HCT116 (cell line): ENCODE measurements around the gene ITPR2. TPM values are rescaled to one million over a fixed set of nuclear protein-coding genes. Genes with fewer than 3 reads are reported as not detected.

ENCODE experiments used
- ATAC-seq: fragments of 200-7000 bp; cut with Tn5 transposase; 2 replicates; pipeline ENCODE4 v1.9.1; 2020; ENCODE audit warnings: mild to moderate bottlenecking, moderate library complexity
- BruUV-seq: library from RNA; stranded (reverse); fragments of 400-500 nt; replicated peaks from 2 replicates; lab custom pipeline; 2021; lab: Mats Ljungman, UMichigan
- CTCF ChIA-PET: fragments of 300-600 bp; sonication (Branson Sonifier 250); formaldehyde crosslinking; loops from one replicate; lab custom pipeline; 2021; ENCODE audit warnings: antibody characterized with exemption; lab: Charles Lee
- POLR2A ChIA-PET: fragments of 300-600, 350-600 bp; sonication (Branson Sonifier 250); formaldehyde crosslinking; loops from one replicate; lab custom pipeline; 2021; ENCODE audit warnings: antibody characterized with exemption; lab: Charles Lee
- RAD21 ChIA-PET, 2 experiments: fragments of 300-600 bp; sonication (Branson Sonifier 250); formaldehyde crosslinking; loops; one replicate each; lab custom pipeline; 2023; ENCODE audit warnings: low total read pairs in 2 of 2; ENCODE audit not compliant: uncharacterized antibody in 2 of 2, unreplicated experiment in 2 of 2, low non-redundant PET in 1 of 2; lab: Charles Lee
- DNase-seq: peaks from one replicate; pipeline ENCODE4 v3.0.0-alpha.2; 2010; ENCODE audit warnings: low read depth, low spot score
- H2AFZ ChIP-seq: fragments of 200-600 bp; shearing (Covaris generic), sonication (generic); 2 replicates; pipeline ENCODE4 v1.6.1; 2017; ENCODE audit warnings: low read depth, mixed run types, mixed read lengths, antibody characterized with exemption, low read length; ENCODE audit not compliant: poor library complexity, severe bottlenecking
- H3K27ac ChIP-seq: 2 replicates; pipeline ENCODE4 v1.5.1; 2012; ENCODE audit warnings: low read depth, low read length
- H3K27me3 ChIP-seq: fragments of 200-600 bp; sonication (generic); 2 replicates; pipeline ENCODE4 v1.6.1; 2016; ENCODE audit warnings: mixed run types, low read length, mixed read lengths; ENCODE audit not compliant: insufficient read depth
- H3K36me3 ChIP-seq, 2 experiments: fragments of 200-500 bp in 1 of 2; fragments of 200-600 bp in 1 of 2; sonication (Bioruptor generic) in 1 of 2; sonication (generic) in 1 of 2; 2 replicates each; pipeline versions ENCODE4 v1.5.1 to v1.6.1; 2014 to 2016; ENCODE audit warnings: low read length in 2 of 2, inconsistent platforms in 1 of 2, mixed read lengths in 1 of 2, mixed run types in 1 of 2; ENCODE audit not compliant: insufficient read depth in 2 of 2, control insufficient read depth in 1 of 2
- H3K4me1 ChIP-seq, 2 experiments: fragments of 200-600 bp in 1 of 2; sonication (generic) in 1 of 2; 2 replicates each; pipeline versions ENCODE4 v1.5.1 to v1.6.1; 2012 to 2017; ENCODE audit warnings: low read length in 2 of 2, inconsistent platforms in 1 of 2, mild to moderate bottlenecking in 1 of 2, mixed read lengths in 1 of 2, mixed run types in 1 of 2, moderate library complexity in 1 of 2; ENCODE audit not compliant: insufficient read depth in 2 of 2, control insufficient read depth in 1 of 2
- H3K4me2 ChIP-seq: fragments of 200-600 bp; sonication (generic); 2 replicates; pipeline ENCODE4 v1.6.1; 2017; ENCODE audit warnings: mixed run types, low read length, mixed read lengths
- H3K4me3 ChIP-seq, 2 experiments: fragments of 200-600 bp in 1 of 2; sonication (generic) in 1 of 2; replicated peaks in 1 of 2; 2 replicates each; pipeline ENCODE4 v1.5.1; 2011 to 2016; ENCODE audit warnings: low read length in 2 of 2, control low read depth in 1 of 2, low read depth in 1 of 2, mild to moderate bottlenecking in 1 of 2, mixed read lengths in 1 of 2, mixed run types in 1 of 2
- H3K79me2 ChIP-seq: fragments of 200-600 bp; sonication (generic); 2 replicates; pipeline ENCODE4 v1.6.1; 2017; ENCODE audit warnings: mild to moderate bottlenecking, mixed run types, low read length, moderate library complexity, mixed read lengths; ENCODE audit not compliant: insufficient read depth
- H3K9ac ChIP-seq: fragments of 200-600 bp; sonication (generic); 2 replicates; pipeline ENCODE4 v1.6.1; 2016; ENCODE audit warnings: low read length, mixed read lengths
- H3K9me2 ChIP-seq: fragments of 200-600 bp; sonication (generic), shearing (Covaris generic); 2 replicates; pipeline ENCODE4 v1.6.1; 2017; ENCODE audit warnings: mixed run types, mild to moderate bottlenecking, moderate library complexity; ENCODE audit not compliant: insufficient read depth
- H3K9me3 ChIP-seq, 2 experiments: fragments of 200-500 bp in 1 of 2; fragments of 200-600 bp in 1 of 2; sonication (Bioruptor generic) in 1 of 2; sonication (generic) in 1 of 2; 2 replicates each; pipeline ENCODE4 v1.6.1; 2014 to 2017; ENCODE audit warnings: low read length in 2 of 2, mixed read lengths in 2 of 2, inconsistent platforms in 1 of 2, low read depth in 1 of 2, mild to moderate bottlenecking in 1 of 2, mixed run types in 1 of 2, moderate library complexity in 1 of 2; ENCODE audit not compliant: control insufficient read depth in 1 of 2, insufficient read depth in 1 of 2
- H4K20me1 ChIP-seq: fragments of 200-600 bp; sonication (generic), shearing (Covaris generic); 2 replicates; pipeline ENCODE4 v1.6.1; 2017; ENCODE audit warnings: mixed run types, mild to moderate bottlenecking, moderate library complexity; ENCODE audit not compliant: insufficient read depth
- CBX3 ChIP-seq: IDR thresholded peaks from 2 replicates; pipeline ENCODE4 v1.6.1; 2012; ENCODE audit warnings: low read depth
- CEBPB ChIP-seq: IDR thresholded peaks from 2 replicates; pipeline ENCODE4 v1.6.1; 2012; ENCODE audit warnings: low read depth
- JUND ChIP-seq: IDR thresholded peaks from 2 replicates; pipeline ENCODE4 v1.6.1; 2012
- POLR2A ChIP-seq: IDR thresholded peaks from 2 replicates; pipeline ENCODE4 v1.7.0; 2011; ENCODE audit warnings: borderline replicate concordance; ENCODE audit not compliant: insufficient read depth, insufficient read length; ENCODE audit errors: extremely low read depth
- POLR2AphosphoS5 ChIP-seq: IDR thresholded peaks from 2 replicates; pipeline ENCODE4 v1.6.1; 2011; ENCODE audit warnings: mild to moderate bottlenecking, low read depth, low read length, moderate library complexity
- SRF ChIP-seq: IDR thresholded peaks from 2 replicates; pipeline ENCODE4 v1.6.1; 2012; ENCODE audit warnings: low read depth
- YY1 ChIP-seq: IDR thresholded peaks from 2 replicates; pipeline ENCODE4 v1.6.1; 2011; ENCODE audit warnings: low read length, low read depth, moderate library complexity, mild to moderate bottlenecking; ENCODE audit not compliant: insufficient replicate concordance; ENCODE audit errors: extremely low read depth
- ZFX ChIP-seq: fragments of 450-650 bp; IDR thresholded peaks from 2 replicates; pipeline ENCODE4 v1.6.1; 2017
- ZNF274 ChIP-seq: fragments of 200-500 bp; sonication (Bioruptor generic); IDR thresholded peaks from 2 replicates; pipeline ENCODE4 v1.6.1; 2014; ENCODE audit warnings: mild to moderate bottlenecking, low read depth, low read length, inconsistent platforms
- intact Hi-C: fragments of 100-400 bp; cut with micrococcal nuclease; formaldehyde crosslinking; loops from 2 replicates; pipeline ENCODE4 v1.10.0; 2022
- total RNA-seq: library from RNA; stranded (reverse); gene quantifications from one replicate; pipeline ENCODE4 v1.2.1, GENCODE V29; 2021; ENCODE audit not compliant: unreplicated experiment
- TF ChIP-seq, protein P1 (sequence below), 3 experiments: fragments of 200-600 bp in 1 of 3; sonication (generic) in 1 of 3; IDR thresholded peaks in 2 of 3; conservative IDR thresholded peaks in 1 of 3; 2 replicates each; pipeline ENCODE4 v1.5.1; 2012 to 2017; ENCODE audit warnings: low read depth in 2 of 3, low read length in 2 of 3, antibody characterized with exemption in 1 of 3, borderline replicate concordance in 1 of 3, control low read depth in 1 of 3, mild to moderate bottlenecking in 1 of 3, mixed read lengths in 1 of 3, mixed run types in 1 of 3, moderate library complexity in 1 of 3; ENCODE audit not compliant: insufficient read depth in 1 of 3
- TF ChIP-seq, protein P2 (sequence below): IDR thresholded peaks from 2 replicates; pipeline ENCODE4 v1.6.1; 2012; ENCODE audit warnings: low read depth
- TF ChIP-seq, protein P3 (sequence below): IDR thresholded peaks from 2 replicates; pipeline ENCODE4 v1.6.1; 2011; ENCODE audit warnings: mild to moderate bottlenecking, low read length, moderate library complexity; ENCODE audit not compliant: insufficient replicate concordance; ENCODE audit errors: extremely low read depth

The ITPR2 gene
- total RNA-seq, 1 experiment from 2014 or later = 6.5 TPM

DNA sequence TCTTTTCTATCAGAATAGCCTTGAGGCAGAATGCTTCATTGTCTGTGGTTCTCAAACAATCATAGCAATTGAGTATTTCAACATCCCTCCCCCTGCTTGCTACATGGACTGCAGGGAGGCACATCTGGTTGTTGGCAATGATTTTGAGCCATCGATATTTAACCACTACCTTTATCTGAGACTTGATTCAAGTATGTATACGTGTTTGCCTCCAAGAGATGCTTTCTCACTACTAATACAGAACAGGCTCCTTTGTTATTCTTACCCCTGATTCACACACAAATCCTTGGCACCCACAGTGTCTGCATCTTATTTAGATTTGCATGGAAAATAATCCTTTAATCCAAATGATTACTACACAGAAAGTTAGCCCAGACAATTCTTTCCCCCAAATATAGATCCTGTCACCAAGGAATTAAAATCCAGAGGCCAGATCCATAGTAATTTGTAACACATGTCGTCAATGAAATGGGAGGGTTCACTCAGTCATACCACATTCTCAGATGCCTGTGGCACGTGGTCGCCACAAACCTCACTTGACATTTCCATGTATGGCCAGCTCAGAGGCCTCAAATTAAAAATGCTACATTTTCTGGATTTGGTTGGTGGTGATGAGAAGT, 199.3 kb downstream of the ITPR2 start:
- no peak overlapping the region for H3K4me2 ChIP-seq
- DNase-seq = no peak
- TF ChIP-seq CBX3 = no peak
- TF ChIP-seq, protein P1, sequence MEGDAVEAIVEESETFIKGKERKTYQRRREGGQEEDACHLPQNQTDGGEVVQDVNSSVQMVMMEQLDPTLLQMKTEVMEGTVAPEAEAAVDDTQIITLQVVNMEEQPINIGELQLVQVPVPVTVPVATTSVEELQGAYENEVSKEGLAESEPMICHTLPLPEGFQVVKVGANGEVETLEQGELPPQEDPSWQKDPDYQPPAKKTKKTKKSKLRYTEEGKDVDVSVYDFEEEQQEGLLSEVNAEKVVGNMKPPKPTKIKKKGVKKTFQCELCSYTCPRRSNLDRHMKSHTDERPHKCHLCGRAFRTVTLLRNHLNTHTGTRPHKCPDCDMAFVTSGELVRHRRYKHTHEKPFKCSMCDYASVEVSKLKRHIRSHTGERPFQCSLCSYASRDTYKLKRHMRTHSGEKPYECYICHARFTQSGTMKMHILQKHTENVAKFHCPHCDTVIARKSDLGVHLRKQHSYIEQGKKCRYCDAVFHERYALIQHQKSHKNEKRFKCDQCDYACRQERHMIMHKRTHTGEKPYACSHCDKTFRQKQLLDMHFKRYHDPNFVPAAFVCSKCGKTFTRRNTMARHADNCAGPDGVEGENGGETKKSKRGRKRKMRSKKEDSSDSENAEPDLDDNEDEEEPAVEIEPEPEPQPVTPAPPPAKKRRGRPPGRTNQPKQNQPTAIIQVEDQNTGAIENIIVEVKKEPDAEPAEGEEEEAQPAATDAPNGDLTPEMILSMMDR (IDR thresholded peaks at IDR 0.05 in 2 of 3, conservative IDR thresholded peaks at IDR 0.05 in 1 of 3; ENCODE audit: borderline replicate concordance in 1 of 3, insufficient read depth in 1 of 3, low read depth in 2 of 3, low read length in 2 of 3) = no peak
- TF ChIP-seq, protein P2, sequence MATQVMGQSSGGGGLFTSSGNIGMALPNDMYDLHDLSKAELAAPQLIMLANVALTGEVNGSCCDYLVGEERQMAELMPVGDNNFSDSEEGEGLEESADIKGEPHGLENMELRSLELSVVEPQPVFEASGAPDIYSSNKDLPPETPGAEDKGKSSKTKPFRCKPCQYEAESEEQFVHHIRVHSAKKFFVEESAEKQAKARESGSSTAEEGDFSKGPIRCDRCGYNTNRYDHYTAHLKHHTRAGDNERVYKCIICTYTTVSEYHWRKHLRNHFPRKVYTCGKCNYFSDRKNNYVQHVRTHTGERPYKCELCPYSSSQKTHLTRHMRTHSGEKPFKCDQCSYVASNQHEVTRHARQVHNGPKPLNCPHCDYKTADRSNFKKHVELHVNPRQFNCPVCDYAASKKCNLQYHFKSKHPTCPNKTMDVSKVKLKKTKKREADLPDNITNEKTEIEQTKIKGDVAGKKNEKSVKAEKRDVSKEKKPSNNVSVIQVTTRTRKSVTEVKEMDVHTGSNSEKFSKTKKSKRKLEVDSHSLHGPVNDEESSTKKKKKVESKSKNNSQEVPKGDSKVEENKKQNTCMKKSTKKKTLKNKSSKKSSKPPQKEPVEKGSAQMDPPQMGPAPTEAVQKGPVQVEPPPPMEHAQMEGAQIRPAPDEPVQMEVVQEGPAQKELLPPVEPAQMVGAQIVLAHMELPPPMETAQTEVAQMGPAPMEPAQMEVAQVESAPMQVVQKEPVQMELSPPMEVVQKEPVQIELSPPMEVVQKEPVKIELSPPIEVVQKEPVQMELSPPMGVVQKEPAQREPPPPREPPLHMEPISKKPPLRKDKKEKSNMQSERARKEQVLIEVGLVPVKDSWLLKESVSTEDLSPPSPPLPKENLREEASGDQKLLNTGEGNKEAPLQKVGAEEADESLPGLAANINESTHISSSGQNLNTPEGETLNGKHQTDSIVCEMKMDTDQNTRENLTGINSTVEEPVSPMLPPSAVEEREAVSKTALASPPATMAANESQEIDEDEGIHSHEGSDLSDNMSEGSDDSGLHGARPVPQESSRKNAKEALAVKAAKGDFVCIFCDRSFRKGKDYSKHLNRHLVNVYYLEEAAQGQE = no peak
- no peak for TF ChIP-seq ZFX
- TF ChIP-seq, protein P3, sequence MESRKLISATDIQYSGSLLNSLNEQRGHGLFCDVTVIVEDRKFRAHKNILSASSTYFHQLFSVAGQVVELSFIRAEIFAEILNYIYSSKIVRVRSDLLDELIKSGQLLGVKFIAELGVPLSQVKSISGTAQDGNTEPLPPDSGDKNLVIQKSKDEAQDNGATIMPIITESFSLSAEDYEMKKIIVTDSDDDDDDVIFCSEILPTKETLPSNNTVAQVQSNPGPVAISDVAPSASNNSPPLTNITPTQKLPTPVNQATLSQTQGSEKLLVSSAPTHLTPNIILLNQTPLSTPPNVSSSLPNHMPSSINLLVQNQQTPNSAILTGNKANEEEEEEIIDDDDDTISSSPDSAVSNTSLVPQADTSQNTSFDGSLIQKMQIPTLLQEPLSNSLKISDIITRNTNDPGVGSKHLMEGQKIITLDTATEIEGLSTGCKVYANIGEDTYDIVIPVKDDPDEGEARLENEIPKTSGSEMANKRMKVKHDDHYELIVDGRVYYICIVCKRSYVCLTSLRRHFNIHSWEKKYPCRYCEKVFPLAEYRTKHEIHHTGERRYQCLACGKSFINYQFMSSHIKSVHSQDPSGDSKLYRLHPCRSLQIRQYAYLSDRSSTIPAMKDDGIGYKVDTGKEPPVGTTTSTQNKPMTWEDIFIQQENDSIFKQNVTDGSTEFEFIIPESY = no peak
- no peak for TF ChIP-seq YY1
- TF ChIP-seq CEBPB = no peak
- no peak for TF ChIP-seq POLR2AphosphoS5
- TF ChIP-seq POLR2A = no peak
- TF ChIP-seq SRF = no peak
- no peak for TF ChIP-seq JUND
- no peak for TF ChIP-seq ZNF274
- TF ChIP-seq, all 23 proteins: peak for 0
- H3K9ac ChIP-seq = no peak overlapping the region
- no peak overlapping the region for H3K4me3 ChIP-seq
- H3K4me1 ChIP-seq = peaks cover 0 to 4% of the 10 kb centered on the region in 2 experiments; a peak in 1 of 4 replicates
- ChIA-PET POLR2A (no interaction called here), CTCF (interaction anchor here (1.6 kb wide), 1 partner anchor 68 kb away, joined by 3 read pairs; no protein-coding TSS in a partner anchor), RAD21 (no interaction called here)
- H4K20me1 ChIP-seq = no peaks in the 10 kb centered on the region
- no peaks in the 10 kb centered on the region for H3K79me2 ChIP-seq
- no peak for ATAC-seq
- intact Hi-C loops = loop anchor here (5.0 kb wide), 1 partner anchor 69 kb away; no protein-coding TSS in a partner anchor
- H3K9me2 ChIP-seq = no peaks in the 10 kb centered on the region
- BruUV-seq = no TSS peak
- no peaks in the 10 kb centered on the region for H3K36me3 ChIP-seq
- H2AFZ ChIP-seq = no peak overlapping the region
- H3K27ac ChIP-seq = no peak overlapping the region
- H3K27me3 ChIP-seq = no peaks in the 10 kb centered on the region
- H3K9me3 ChIP-seq = no peaks in the 10 kb centered on the region
